OCI-LY7 (cell line): Measurements from ENCODE around the gene MRC1.
"Not testable (repeated sequence)": the region's sequence is repeated elsewhere in the genome, so short reads cannot be mapped to it uniquely, and the experiment has no call there.

Source experiments
- CTCF ChIP-seq: fragments of 200-600 bp; sonication (generic); conservative IDR thresholded peaks from 2 replicates; pipeline ENCODE4 v1.5.1; 2014; ENCODE audit warnings: mild to moderate bottlenecking, antibody characterized with exemption, low read length, moderate library complexity, mixed read lengths
- EZH2phosphoT487 ChIP-seq: fragments of 200-600 bp; sonication (generic); IDR thresholded peaks from 2 replicates; pipeline ENCODE4 v1.6.1; 2018; ENCODE audit warnings: low read depth, borderline replicate concordance, mild to moderate bottlenecking, mixed run types, antibody characterized with exemption, low read length, moderate library complexity, mixed read lengths

GRCh38 chr10:17954372-17954771 is 145.2 kb downstream of the MRC1 start:
- TF ChIP-seq CTCF, EZH2phosphoT487: not testable (repeated sequence)
